Pancreas (tissue), 10 donors: Measurements from ENCODE around the gene ATRN. TPM values are rescaled to one million over a fixed set of nuclear protein-coding genes. Genes with fewer than 3 reads are reported as not detected.

ENCODE experiments used
- ATAC-seq, 4 donors: fragments of 200-7000 bp; cut with Tn5 transposase; one replicate each; pipeline versions ENCODE4 v1.8.0 to v1.9.1; 2020; ENCODE audit warnings: mild to moderate bottlenecking in 4 of 4, moderate library complexity in 4 of 4
- DNase-seq, 6 donors: peaks; one replicate each; pipeline ENCODE4 v3.0.0-alpha.2; 2020
- FAIRE-seq: peaks from 2 replicates; lab custom pipeline; 2012; peaks lifted over from hg19 to GRCh38; lab: Jason Lieb, UNC
- H3K27ac ChIP-seq, 4 donors: fragments of 200-600 bp; sonication (generic); 1 replicate in 3 of 4; 2 replicates in 1 of 4; pipeline versions ENCODE4 v1.5.0 to v1.8.0; 2020
- H3K27me3 ChIP-seq, 4 donors: fragments of 200-600 bp; one replicate each; pipeline ENCODE4 v1.8.0; 2021
- H3K36me3 ChIP-seq, 3 donors: fragments of 200-600 bp; sonication (generic) in 1 of 3; one replicate each; pipeline versions ENCODE4 v1.5.0 to v1.8.0; 2020 to 2021
- H3K4me1 ChIP-seq, 3 donors: fragments of 200-600 bp; one replicate each; pipeline ENCODE4 v1.8.0; 2021
- H3K4me3 ChIP-seq, 4 donors: fragments of 200-600 bp; sonication (generic) in 2 of 4; one replicate each; pipeline versions ENCODE4 v1.5.0 to v1.8.0; 2020 to 2021
- H3K9me3 ChIP-seq, 4 donors: fragments of 200-600 bp; one replicate each; pipeline ENCODE4 v1.8.0; 2021
- WGBS, 2 donors: extraction: QIAGEN DNeasy Blood & Tissue Kit; methylation state at CpG; one replicate each; pipeline ENCODE4 v1.1.7; 2013; 5-methylcytosine and 5-hydroxymethylcytosine counted together
- intact Hi-C, 3 donors: fragments of 100-400 bp; cut with DNase I; formaldehyde crosslinking; loops; one replicate each; pipeline versions ENCODE4 v1.11.1 to v1.14.2; 2022
- polyA plus RNA-seq, 2 donors: library from polyadenylated mRNA; stranded (reverse); fragments of 200-250 nt; gene quantifications; one replicate each; pipeline ENCODE4 v1.2.3, GENCODE V29; 2013
- total RNA-seq, 6 donors: library from RNA; stranded (reverse); fragmentation: NEBNext Ultra II Directional in 4 of 6; extraction: Animal tissue kit (Norgen Biotek cat#: 25700) in 4 of 6; gene quantifications; one replicate each; pipeline versions ENCODE4 v1.2.1 to v1.2.4, GENCODE V29; 2021 to 2023
- TF ChIP-seq, protein P1 (sequence below), 4 donors: fragments of 200-600 bp; sonication (generic) in 3 of 4; IDR thresholded peaks; one replicate each; pipeline versions ENCODE4 v1.5.0 to v1.8.0; 2021; ENCODE audit warnings: antibody characterized with exemption in 4 of 4
- donor health status: healthy with polysubstance abuse.
- donor health status: DM: no; HTN: no; CAD: no; lungs with moderate emphysema.
- donor health status: DM: no; HTN: no; CAD: no.
- donor health status: control.
- donor health status: control.
- donor health status: Bipolar disorder and iron deficiency.
- donor health status: DM: yes; HTN: yes; CAD: no.
- donor health status: DM: no; HTN: no; CAD: no.
- donor health status: DM: no; HTN: no; CAD: no.
- donor health status: DM: yes; HTN: yes; CAD: no.

Gene ATRN
- total and polyA plus RNA-seq, 8 donors, result 3.6 to 30.4 (median 20.6) TPM

DNA sequence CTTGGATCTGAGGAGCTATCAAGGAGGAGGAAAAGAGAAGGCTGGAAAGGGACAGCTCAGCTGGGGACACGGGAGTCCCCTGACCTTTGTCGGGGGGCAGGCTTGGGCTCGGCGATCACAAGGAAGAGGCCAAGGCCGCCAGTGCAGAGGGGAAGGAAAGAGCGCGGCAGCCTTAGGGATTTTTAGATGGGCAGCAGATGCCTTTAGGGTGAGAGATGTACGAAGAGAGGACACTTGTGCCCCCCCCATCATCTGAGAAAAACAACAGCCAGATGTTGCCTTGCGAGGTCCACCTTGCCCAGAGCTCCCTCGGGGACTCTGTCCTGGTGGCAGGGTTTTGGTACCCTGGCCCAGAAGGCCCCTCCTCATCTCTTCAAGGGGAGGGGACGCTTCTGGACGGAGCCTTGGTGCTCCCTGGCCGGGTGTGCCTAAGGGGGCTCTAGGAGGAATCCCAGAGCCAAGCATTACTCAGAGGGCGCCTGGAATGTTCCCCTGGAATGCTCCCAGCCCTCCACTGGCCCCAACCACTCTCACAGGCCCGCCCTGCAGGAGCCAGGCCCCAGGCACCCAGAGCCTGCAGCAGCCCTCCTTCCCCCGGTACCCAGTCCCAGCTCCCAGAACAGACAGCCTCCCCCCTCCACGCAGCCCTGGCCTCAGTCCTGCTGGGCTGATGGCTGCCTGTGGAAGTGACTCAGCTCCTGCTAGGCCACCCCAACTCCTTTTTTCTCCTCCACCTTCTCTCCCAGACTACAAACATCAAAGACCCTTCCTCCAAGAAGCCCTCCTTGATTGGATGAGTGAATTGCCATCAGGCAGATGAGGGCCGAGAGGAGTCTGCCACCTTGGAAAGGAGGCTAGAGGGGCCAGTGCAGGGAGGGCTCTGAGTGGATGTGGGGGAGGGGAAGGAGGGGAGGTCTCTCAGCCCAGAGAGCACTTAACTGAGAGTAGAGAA lies 209.2 kb downstream of the ATRN start:
- TF ChIP-seq, protein P1, sequence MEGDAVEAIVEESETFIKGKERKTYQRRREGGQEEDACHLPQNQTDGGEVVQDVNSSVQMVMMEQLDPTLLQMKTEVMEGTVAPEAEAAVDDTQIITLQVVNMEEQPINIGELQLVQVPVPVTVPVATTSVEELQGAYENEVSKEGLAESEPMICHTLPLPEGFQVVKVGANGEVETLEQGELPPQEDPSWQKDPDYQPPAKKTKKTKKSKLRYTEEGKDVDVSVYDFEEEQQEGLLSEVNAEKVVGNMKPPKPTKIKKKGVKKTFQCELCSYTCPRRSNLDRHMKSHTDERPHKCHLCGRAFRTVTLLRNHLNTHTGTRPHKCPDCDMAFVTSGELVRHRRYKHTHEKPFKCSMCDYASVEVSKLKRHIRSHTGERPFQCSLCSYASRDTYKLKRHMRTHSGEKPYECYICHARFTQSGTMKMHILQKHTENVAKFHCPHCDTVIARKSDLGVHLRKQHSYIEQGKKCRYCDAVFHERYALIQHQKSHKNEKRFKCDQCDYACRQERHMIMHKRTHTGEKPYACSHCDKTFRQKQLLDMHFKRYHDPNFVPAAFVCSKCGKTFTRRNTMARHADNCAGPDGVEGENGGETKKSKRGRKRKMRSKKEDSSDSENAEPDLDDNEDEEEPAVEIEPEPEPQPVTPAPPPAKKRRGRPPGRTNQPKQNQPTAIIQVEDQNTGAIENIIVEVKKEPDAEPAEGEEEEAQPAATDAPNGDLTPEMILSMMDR (IDR thresholded peaks at IDR 0.05), result no peak
- 74 to 82% methylated on average over 16 to 18 of the region's 18 CpGs for WGBS, 2 donors
- DNase-seq, result no peak
- intact Hi-C loops, result loop anchor here in 1 of 3 donors (10.0 kb wide), 2 partner anchors 175 to 405 kb away; no protein-coding TSS in a partner anchor
- no peak for FAIRE-seq
- Histone ChIP-seq H3K9me3 (no peaks in the 10 kb centered on the region), H3K4me3 (no peak overlapping the region), H3K4me1 (peaks cover 0 to 4% (median 3%) of the 10 kb centered on the region in 3 donors), H3K27ac (no peak overlapping the region), H3K36me3 (no peaks in the 10 kb centered on the region), H3K27me3 (peaks cover 0 to 16% (median 0%) of the 10 kb centered on the region in 4 donors)
- peak in 1 of 4 donors; percentile 5 for ATAC-seq

- H3K4me3 ChIP-seq, result no peak overlapping the region
- WGBS, 2 donors, result 75 to 85% methylated on average over 10 to 15 of the region's 15 CpGs
- intact Hi-C loops, result no loop called here
Observed at GRCh38 chr20:3680701-3681351, 210.0 kb downstream of the ATRN start.

GRCh38 chr20:3681352-3681930 lies 210.6 kb downstream of the ATRN start:
- WGBS, 2 donors, result 17 to 21% methylated on average over 17 to 32 of the region's 32 CpGs
- no peak for ATAC-seq
- no peaks in the 10 kb centered on the region for H3K9me3 ChIP-seq
- no peak for FAIRE-seq
- peaks cover 0 to 4% (median 3%) of the 10 kb centered on the region in 3 donors for H3K4me1 ChIP-seq
- intact Hi-C loops, result no loop called here
- no peaks in the 10 kb centered on the region for H3K36me3 ChIP-seq
- DNase-seq, result no peak
- TF ChIP-seq, protein P1 (IDR thresholded peaks at IDR 0.05), result no peak
- H3K4me3 ChIP-seq, result peak overlapping the region; percentile 6 to 44 (median 20)
- H3K27ac ChIP-seq, result no peak overlapping the region
- H3K27me3 ChIP-seq, result peaks cover 0 to 6% (median 0%) of the 10 kb centered on the region in 4 donors

More at GRCh38 chr20:3680701-3681351, 210.0 kb downstream of the ATRN start:
- H3K9me3 ChIP-seq, result no peaks in the 10 kb centered on the region
- ATAC-seq (no peak), FAIRE-seq (no peak), DNase-seq (no peak)
- TF ChIP-seq, protein P1 (IDR thresholded peaks at IDR 0.05), result no peak
- H3K27me3 ChIP-seq, result peaks cover 0 to 10% (median 0%) of the 10 kb centered on the region in 4 donors
- H3K4me1 ChIP-seq, result peaks cover 0 to 4% (median 3%) of the 10 kb centered on the region in 3 donors
- H3K27ac ChIP-seq, result no peak overlapping the region
- no peaks in the 10 kb centered on the region for H3K36me3 ChIP-seq

DNA sequence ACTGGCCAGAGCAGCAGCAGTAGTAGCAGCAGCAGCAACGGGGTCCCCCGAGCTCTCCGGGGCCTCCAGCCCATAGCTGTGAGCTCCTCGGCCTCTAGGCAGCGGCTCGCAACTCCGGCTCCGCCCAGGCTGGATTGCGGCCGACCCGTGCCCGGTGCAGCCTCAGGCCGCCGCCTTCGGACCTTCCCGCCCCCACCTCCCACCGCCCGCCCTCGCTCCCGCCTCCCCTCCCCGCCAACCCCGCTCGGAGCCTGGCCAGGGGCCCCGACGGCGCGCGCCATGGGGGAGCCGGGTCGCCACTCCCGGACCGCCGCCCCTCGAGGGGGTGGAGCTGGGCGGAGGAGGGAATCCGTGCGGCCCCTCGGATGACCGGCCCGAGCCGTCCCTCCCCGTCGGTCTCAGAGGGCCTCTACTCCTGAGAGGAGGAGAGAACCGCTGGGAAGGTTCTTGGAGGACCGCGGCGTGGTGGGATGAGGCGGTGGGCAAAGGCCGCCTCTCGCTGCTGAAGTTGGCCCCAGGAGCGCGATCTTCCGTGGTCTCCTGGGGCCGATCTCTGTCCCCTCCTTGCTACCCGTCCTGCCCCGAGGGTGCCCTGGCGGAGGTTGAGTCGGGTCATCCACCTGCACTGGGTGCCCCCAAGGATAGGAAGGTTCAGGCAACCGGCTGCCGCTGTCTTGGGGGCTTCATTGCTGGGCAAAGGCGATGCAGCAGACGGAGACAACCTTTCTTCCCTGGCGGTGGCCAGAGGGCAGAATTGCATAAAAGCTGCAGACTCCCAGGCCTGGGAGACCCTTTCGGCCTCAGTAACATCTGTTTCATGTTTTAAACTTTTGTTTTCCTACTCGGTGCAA lies 211.3 kb downstream of the ATRN start, which contains the start of gene ADAM33:
Gene ADAM33, minus strand, starts transcription at position 80 of the 851 bp plus-strand sequence. Its CDS starts 6 bp downstream, at position 74.
- Histone ChIP-seq H3K27me3 (peaks cover 0 to 6% (median 0%) of the 10 kb centered on the region in 4 donors), H3K4me3 (peak within 1 kb of the TSS; percentile 6 to 44 (median 20)), H3K27ac (no peak within 1 kb of the TSS), H3K9me3 (no peaks in the 10 kb centered on the region), H3K4me1 (peaks cover 0 to 4% (median 3%) of the 10 kb centered on the region in 3 donors), H3K36me3 (no peaks in the 10 kb centered on the region)
- WGBS, 2 donors, result 12 to 18% methylated on average over 35 to 65 of the region's 65 CpGs
- ATAC-seq (peak; percentile 26 to 63 (median 49)), DNase-seq (no peak), FAIRE-seq (no peak)
- intact Hi-C loops, result no loop called here
- TF ChIP-seq, protein P1 (IDR thresholded peaks at IDR 0.05), result no peak
